Endodermal cell (in vitro differentiated cells): ENCODE results near the gene GPC6. TPM values are rescaled to one million over a fixed set of nuclear protein-coding genes. Genes with fewer than 3 reads are reported as not detected.

Experiments
- DNase-seq: peaks from one replicate; pipeline ENCODE4 v3.0.0-alpha.2; 2017
- H3K27ac ChIP-seq: 2 replicates; pipeline ENCODE4 v1.5.1; 2013; ENCODE audit warnings: mild to moderate bottlenecking, low read depth, low read length, moderate library complexity
- H3K27me3 ChIP-seq: 2 replicates; pipeline ENCODE4 v1.6.1; 2013; ENCODE audit warnings: mild to moderate bottlenecking, low read length, moderate library complexity; ENCODE audit not compliant: insufficient read depth, control insufficient read depth, poor library complexity, severe bottlenecking
- H3K36me3 ChIP-seq: 2 replicates; pipeline ENCODE4 v1.7.0; 2013; ENCODE audit warnings: mild to moderate bottlenecking, low read length, moderate library complexity; ENCODE audit not compliant: control insufficient read depth, insufficient read depth
- H3K4me1 ChIP-seq: one replicate; pipeline ENCODE4 v1.7.0; 2013; ENCODE audit warnings: low read length; ENCODE audit not compliant: control insufficient read depth, insufficient read depth
- H3K4me3 ChIP-seq: 2 replicates; pipeline ENCODE4 v1.5.1; 2013; ENCODE audit warnings: mild to moderate bottlenecking, low read length, moderate library complexity
- H3K9ac ChIP-seq: 2 replicates; pipeline ENCODE4 v1.6.1; 2013; ENCODE audit warnings: mild to moderate bottlenecking, low read length, moderate library complexity; ENCODE audit not compliant: poor library complexity, severe bottlenecking; ENCODE audit errors: extremely low read depth
- H3K9me3 ChIP-seq: 2 replicates; pipeline ENCODE4 v1.6.1; 2013; ENCODE audit warnings: mild to moderate bottlenecking, low read length, moderate library complexity; ENCODE audit not compliant: control insufficient read depth
- H3K27ac Mint-ChIP-seq: 2 replicates; pipeline ENCODE4 v1.8.0; 2020; ENCODE audit warnings: mixed read lengths
- H3K27me3 Mint-ChIP-seq: 2 replicates; pipeline ENCODE4 v1.8.0; 2021; ENCODE audit warnings: mild to moderate bottlenecking, mixed read lengths; ENCODE audit not compliant: insufficient read depth
- H3K36me3 Mint-ChIP-seq: 2 replicates; pipeline ENCODE4 v1.8.0; 2020; ENCODE audit warnings: low read depth, mixed read lengths
- H3K4me1 Mint-ChIP-seq: 2 replicates; pipeline ENCODE4 v1.8.0; 2020; ENCODE audit warnings: mixed read lengths
- H3K4me3 Mint-ChIP-seq: 2 replicates; pipeline ENCODE4 v1.8.0; 2020; ENCODE audit warnings: mild to moderate bottlenecking, moderate library complexity, mixed read lengths
- H3K9me3 Mint-ChIP-seq: 2 replicates; pipeline ENCODE4 v1.8.0; 2020; ENCODE audit warnings: mild to moderate bottlenecking, mixed read lengths
- whole genome bisulfite sequencing, 2 experiments: methylation state at CpG; one replicate each; pipeline versions ENCODE4 v1.1.5 to v1.1.7; 2013; ENCODE audit warnings: missing lambda C conversion rate in 2 of 2, mixed read lengths in 1 of 2; ENCODE audit not compliant: insufficient coverage in 1 of 2, insufficient read length in 1 of 2; 5-methylcytosine and 5-hydroxymethylcytosine counted together
- total RNA-seq, 2 donors: library from RNA; stranded (reverse); fragmentation: NEBNext Ultra II Directional in 1 of 2; extraction: Animal tissue kit (Norgen Biotek cat#: 25700) in 1 of 2; gene quantifications; 2 replicates in 1 of 2; 3 replicates in 1 of 2; pipeline ENCODE4 v1.2.1, GENCODE V29; 2021
- TF ChIP-seq, protein P1 (sequence below): fragments of 200-600 bp; sonication (generic); conservative IDR thresholded peaks from 2 replicates; pipeline ENCODE4 v1.5.0; 2021; ENCODE audit warnings: antibody characterized with exemption, mild to moderate bottlenecking

The GPC6 gene
- total RNA-seq, 2 donors from 2014 or later = 69.6 to 80.4 TPM

DNA sequence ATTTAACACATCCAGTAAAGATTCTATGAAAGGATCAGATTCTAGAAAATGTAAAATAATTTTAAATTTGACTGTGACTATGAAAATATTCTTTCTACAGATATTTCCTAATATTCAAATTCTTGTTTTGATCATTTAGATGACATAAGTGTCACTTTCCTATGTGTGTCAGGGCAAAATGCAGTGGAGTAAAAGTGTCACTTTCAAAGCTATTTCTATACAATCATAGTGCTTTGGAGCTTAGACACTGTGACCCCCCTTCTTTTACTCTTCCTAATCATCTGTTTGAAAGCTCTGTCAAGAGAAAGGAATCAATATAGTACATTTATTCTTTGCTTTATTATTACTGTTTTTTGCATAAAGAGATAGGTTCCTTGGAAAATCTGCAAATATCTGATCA, 760.9 kb downstream of the GPC6 start:
- no peak for DNase-seq
- Histone ChIP-seq H3K36me3 (no peaks in the 10 kb centered on the region), H3K9me3 (no peaks in the 10 kb centered on the region), H3K4me3 (no peak overlapping the region), H3K27ac (no peak overlapping the region), H3K9ac (no peak overlapping the region), H3K27me3 (no peaks in the 10 kb centered on the region), H3K4me1 (no peaks in the 10 kb centered on the region)
- TF ChIP-seq, protein P1, sequence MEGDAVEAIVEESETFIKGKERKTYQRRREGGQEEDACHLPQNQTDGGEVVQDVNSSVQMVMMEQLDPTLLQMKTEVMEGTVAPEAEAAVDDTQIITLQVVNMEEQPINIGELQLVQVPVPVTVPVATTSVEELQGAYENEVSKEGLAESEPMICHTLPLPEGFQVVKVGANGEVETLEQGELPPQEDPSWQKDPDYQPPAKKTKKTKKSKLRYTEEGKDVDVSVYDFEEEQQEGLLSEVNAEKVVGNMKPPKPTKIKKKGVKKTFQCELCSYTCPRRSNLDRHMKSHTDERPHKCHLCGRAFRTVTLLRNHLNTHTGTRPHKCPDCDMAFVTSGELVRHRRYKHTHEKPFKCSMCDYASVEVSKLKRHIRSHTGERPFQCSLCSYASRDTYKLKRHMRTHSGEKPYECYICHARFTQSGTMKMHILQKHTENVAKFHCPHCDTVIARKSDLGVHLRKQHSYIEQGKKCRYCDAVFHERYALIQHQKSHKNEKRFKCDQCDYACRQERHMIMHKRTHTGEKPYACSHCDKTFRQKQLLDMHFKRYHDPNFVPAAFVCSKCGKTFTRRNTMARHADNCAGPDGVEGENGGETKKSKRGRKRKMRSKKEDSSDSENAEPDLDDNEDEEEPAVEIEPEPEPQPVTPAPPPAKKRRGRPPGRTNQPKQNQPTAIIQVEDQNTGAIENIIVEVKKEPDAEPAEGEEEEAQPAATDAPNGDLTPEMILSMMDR = no peak
- Mint-ChIP-seq H3K36me3 (no peaks in the 10 kb centered on the region), H3K27me3 (no peaks in the 10 kb centered on the region), H3K4me3 (no peak overlapping the region), H3K9me3 (no peaks in the 10 kb centered on the region), H3K27ac (no peak overlapping the region), H3K4me1 (peaks cover 8% of the 10 kb centered on the region)

GRCh38 chr13:93991569-93991968, 765.0 kb downstream of the GPC6 start:
- H3K4me3 Mint-ChIP-seq = no peak overlapping the region
- no peaks in the 10 kb centered on the region for H3K36me3 Mint-ChIP-seq
- no peaks in the 10 kb centered on the region for H3K4me1 Mint-ChIP-seq

GRCh38 chr13:93996481-93996880, 769.9 kb downstream of the GPC6 start:
- Mint-ChIP-seq H3K4me1 (peaks cover 1% of the 10 kb centered on the region), H3K9me3 (no peaks in the 10 kb centered on the region)
- 94 to 100% methylated on average over 1 to 3 of the region's 3 CpGs for whole genome bisulfite sequencing, 2 experiments

More at GRCh38 chr13:93991569-93991968, 765.0 kb downstream of the GPC6 start:
- Histone ChIP-seq H3K27ac (no peak overlapping the region), H3K36me3 (no peaks in the 10 kb centered on the region), H3K4me3 (no peak overlapping the region), H3K9me3 (no peaks in the 10 kb centered on the region), H3K4me1 (no peaks in the 10 kb centered on the region), H3K9ac (no peak overlapping the region), H3K27me3 (no peaks in the 10 kb centered on the region)
- TF ChIP-seq, protein P1 = no peak
- Mint-ChIP-seq H3K9me3 (no peaks in the 10 kb centered on the region), H3K27ac (no peak overlapping the region), H3K27me3 (no peaks in the 10 kb centered on the region)
- no peak for DNase-seq

More at GRCh38 chr13:93996481-93996880, 769.9 kb downstream of the GPC6 start:
- H3K27ac ChIP-seq = no peak overlapping the region
- no peaks in the 10 kb centered on the region for H3K27me3 ChIP-seq
- H3K4me3 ChIP-seq = no peak overlapping the region
- H3K36me3 ChIP-seq = no peaks in the 10 kb centered on the region
- H3K4me1 ChIP-seq = no peaks in the 10 kb centered on the region
- H3K27me3 Mint-ChIP-seq = peaks cover 7% of the 10 kb centered on the region
- no peak overlapping the region for H3K4me3 Mint-ChIP-seq
- no peak overlapping the region for H3K9ac ChIP-seq
- no peak for DNase-seq
- H3K27ac Mint-ChIP-seq = no peak overlapping the region
- H3K9me3 ChIP-seq = peaks cover 6% of the 10 kb centered on the region
- H3K36me3 Mint-ChIP-seq = peaks cover 2% of the 10 kb centered on the region
- TF ChIP-seq, protein P1 = no peak
